ENCODE data around the gene ZNF396.

ZNF396 gene

GRCh38 chr18:35379421-35379820, 2.3 kb upstream of the ZNF396 start:
- no peak for DNase-seq

GRCh38 chr18:35378574-35378896, 1.4 kb upstream of the ZNF396 start:
- DNase-seq = no peak

- DNase-seq = no peak
These were observed 887 bp upstream of the ZNF396 start for GRCh38 chr18:35377875-35378573.

- DNase-seq = no peak
These were observed 770 bp downstream of the ZNF396 start for GRCh38 chr18:35376393-35376741.

- DNase-seq = no peak
These were observed 2.4 kb downstream of the ZNF396 start for GRCh38 chr18:35374708-35375107.

GRCh38 chr18:35371412-35372195, 5.5 kb downstream of the ZNF396 start:
- DNase-seq = no peak

GRCh38 chr18:35369126-35369525, 8.0 kb downstream of the ZNF396 start:
- DNase-seq = no peak

GRCh38 chr18:35368595-35368994, 8.5 kb downstream of the ZNF396 start:
- no peak for DNase-seq

- no peak for DNase-seq
These were observed 14.6 kb downstream of the ZNF396 start for GRCh38 chr18:35362531-35362930.

GRCh38 chr18:35361570-35362321, 15.4 kb downstream of the ZNF396 start:
- DNase-seq = no peak

GRCh38 chr18:35355140-35355618, 22.0 kb downstream of the ZNF396 start:
- DNase-seq = peak; percentile 44

- DNase-seq = no peak
These were observed 24.4 kb downstream of the ZNF396 start for GRCh38 chr18:35352778-35353177.

- DNase-seq = no peak
These were observed 24.9 kb downstream of the ZNF396 start for GRCh38 chr18:35352283-35352682.

- no peak for DNase-seq
These were observed 29.1 kb downstream of the ZNF396 start for GRCh38 chr18:35348001-35348400.

GRCh38 chr18:35345950-35346349, 31.2 kb downstream of the ZNF396 start:
- no peak for DNase-seq

GRCh38 chr18:35345460-35345921, 31.6 kb downstream of the ZNF396 start:
- no peak for DNase-seq

GRCh38 chr18:35344736-35345459, 32.2 kb downstream of the ZNF396 start:
- DNase-seq = no peak

GRCh38 chr18:35343936-35344735, 33.0 kb downstream of the ZNF396 start, which contains the start of gene ZNF24:
ZNF24 (minus strand) TSS chr18:35344420; CDS start chr18:35340650, 3,770 bp downstream.
- peak; percentile 94 for DNase-seq

GRCh38 chr18:35343488-35343935, 33.6 kb downstream of the ZNF396 start:
- no peak for DNase-seq

- DNase-seq = no peak
These were observed 39.9 kb downstream of the ZNF396 start for GRCh38 chr18:35337286-35337685.

- no peak for DNase-seq
These were observed 41.3 kb downstream of the ZNF396 start for GRCh38 chr18:35335866-35336265.

- no peak for DNase-seq
These were observed 42.3 kb downstream of the ZNF396 start for GRCh38 chr18:35334821-35335220.
